Measurements from ENCODE around the gene IARS2.

- no peak for TF ChIP-seq POLR2AphosphoS5 (IDR thresholded peaks at IDR 0.05; ENCODE audit: low read depth)
- TF ChIP-seq CTCF (IDR thresholded peaks at IDR 0.05; ENCODE audit: insufficient read depth, low read length) = no peak
Measured at GRCh38 chr1:220157738-220158137, 63.8 kb downstream of the IARS2 start.

Data from HL-60 (cell line).